Smooth muscle cell of the brain vasculature (primary cell): Measurements from ENCODE around the gene VTI1A.

Experiments
- DNase-seq: peaks from one replicate; pipeline ENCODE4 v3.0.0-alpha.2; 2012; ENCODE audit warnings: low read depth, low spot score

VTI1A gene

GRCh38 chr10:112832959-112833358 lies 385.9 kb downstream of the VTI1A start:
- no peak for DNase-seq

GRCh38 chr10:112834751-112835181 lies 387.8 kb downstream of the VTI1A start:
- DNase-seq, result no peak

- DNase-seq, result no peak
Observed at GRCh38 chr10:112835217-112835715, 388.3 kb downstream of the VTI1A start.

- DNase-seq, result no peak
Observed at GRCh38 chr10:112835944-112836451, 389.0 kb downstream of the VTI1A start.

- DNase-seq, result no peak
Observed at GRCh38 chr10:112838784-112839481, 391.9 kb downstream of the VTI1A start.

- DNase-seq, result no peak
Observed at GRCh38 chr10:112839928-112840654, 393.1 kb downstream of the VTI1A start.

- DNase-seq, result no peak
Observed at GRCh38 chr10:112841549-112841948, 394.5 kb downstream of the VTI1A start.

- no peak for DNase-seq
Observed at GRCh38 chr10:112842832-112843360, 395.9 kb downstream of the VTI1A start.

GRCh38 chr10:112843623-112844022 lies 396.6 kb downstream of the VTI1A start:
- DNase-seq, result no peak

- DNase-seq, result no peak
Observed at GRCh38 chr10:112844681-112845544, 397.9 kb downstream of the VTI1A start.

- DNase-seq, result no peak
Observed at GRCh38 chr10:112847778-112848177, 400.8 kb downstream of the VTI1A start.

GRCh38 chr10:112848228-112848627 lies 401.2 kb downstream of the VTI1A start:
- no peak for DNase-seq

GRCh38 chr10:112848868-112849430 lies 401.9 kb downstream of the VTI1A start:
- no peak for DNase-seq

- no peak for DNase-seq
Observed at GRCh38 chr10:112849546-112849945, 402.5 kb downstream of the VTI1A start.

GRCh38 chr10:112851181-112851580 lies 404.2 kb downstream of the VTI1A start:
- no peak for DNase-seq

GRCh38 chr10:112851588-112852211 lies 404.7 kb downstream of the VTI1A start:
- DNase-seq, result no peak

GRCh38 chr10:112852306-112852705 lies 405.3 kb downstream of the VTI1A start:
- DNase-seq, result no peak

- DNase-seq, result no peak
Observed at GRCh38 chr10:112855134-112855533, 408.1 kb downstream of the VTI1A start.

- DNase-seq, result no peak
Observed at GRCh38 chr10:112857493-112857892, 410.5 kb downstream of the VTI1A start.

- no peak for DNase-seq
Observed at GRCh38 chr10:112858986-112859651, 412.1 kb downstream of the VTI1A start.
